Measurements from ENCODE around the gene LNPK. TPM values are rescaled to one million over a fixed set of nuclear protein-coding genes. Genes with fewer than 3 reads are reported as not detected.

The LNPK gene
- total and polyA plus RNA-seq, 2 experiments from 2014 or later: 5.4 to 8.1 TPM

DNA sequence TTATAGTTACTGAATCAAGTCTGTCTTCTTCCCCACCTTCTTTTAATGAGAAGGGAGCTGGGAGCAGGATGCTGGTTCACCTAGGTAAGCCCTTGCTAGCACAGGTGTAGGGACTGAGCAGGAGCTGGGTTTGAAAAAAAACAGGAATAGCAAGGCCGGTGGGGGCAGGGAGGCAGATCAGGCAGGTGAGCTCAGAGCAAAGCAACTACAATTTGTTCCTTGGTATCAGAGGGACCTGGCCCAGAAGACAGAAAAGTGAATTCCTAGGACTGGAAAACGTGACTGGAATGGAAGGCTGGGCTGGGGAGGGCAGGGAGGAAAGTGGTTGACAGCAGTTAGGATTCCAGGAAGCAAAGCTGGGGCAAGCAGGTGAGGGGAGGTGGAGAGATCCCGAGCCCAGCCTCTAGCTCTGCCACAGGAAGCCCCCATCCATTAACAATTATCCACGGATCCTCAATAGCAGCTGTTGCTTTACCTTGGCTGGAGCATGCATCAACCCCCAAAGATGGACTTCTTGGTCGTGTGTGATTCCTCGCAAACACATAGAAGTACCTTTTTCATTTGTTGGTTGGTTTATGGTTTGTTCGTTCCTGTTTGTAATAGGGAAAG, 118.4 kb downstream of the LNPK start (continued):
- TF ChIP-seq, protein P1, sequence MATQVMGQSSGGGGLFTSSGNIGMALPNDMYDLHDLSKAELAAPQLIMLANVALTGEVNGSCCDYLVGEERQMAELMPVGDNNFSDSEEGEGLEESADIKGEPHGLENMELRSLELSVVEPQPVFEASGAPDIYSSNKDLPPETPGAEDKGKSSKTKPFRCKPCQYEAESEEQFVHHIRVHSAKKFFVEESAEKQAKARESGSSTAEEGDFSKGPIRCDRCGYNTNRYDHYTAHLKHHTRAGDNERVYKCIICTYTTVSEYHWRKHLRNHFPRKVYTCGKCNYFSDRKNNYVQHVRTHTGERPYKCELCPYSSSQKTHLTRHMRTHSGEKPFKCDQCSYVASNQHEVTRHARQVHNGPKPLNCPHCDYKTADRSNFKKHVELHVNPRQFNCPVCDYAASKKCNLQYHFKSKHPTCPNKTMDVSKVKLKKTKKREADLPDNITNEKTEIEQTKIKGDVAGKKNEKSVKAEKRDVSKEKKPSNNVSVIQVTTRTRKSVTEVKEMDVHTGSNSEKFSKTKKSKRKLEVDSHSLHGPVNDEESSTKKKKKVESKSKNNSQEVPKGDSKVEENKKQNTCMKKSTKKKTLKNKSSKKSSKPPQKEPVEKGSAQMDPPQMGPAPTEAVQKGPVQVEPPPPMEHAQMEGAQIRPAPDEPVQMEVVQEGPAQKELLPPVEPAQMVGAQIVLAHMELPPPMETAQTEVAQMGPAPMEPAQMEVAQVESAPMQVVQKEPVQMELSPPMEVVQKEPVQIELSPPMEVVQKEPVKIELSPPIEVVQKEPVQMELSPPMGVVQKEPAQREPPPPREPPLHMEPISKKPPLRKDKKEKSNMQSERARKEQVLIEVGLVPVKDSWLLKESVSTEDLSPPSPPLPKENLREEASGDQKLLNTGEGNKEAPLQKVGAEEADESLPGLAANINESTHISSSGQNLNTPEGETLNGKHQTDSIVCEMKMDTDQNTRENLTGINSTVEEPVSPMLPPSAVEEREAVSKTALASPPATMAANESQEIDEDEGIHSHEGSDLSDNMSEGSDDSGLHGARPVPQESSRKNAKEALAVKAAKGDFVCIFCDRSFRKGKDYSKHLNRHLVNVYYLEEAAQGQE (IDR thresholded peaks at IDR 0.05; ENCODE audit: unreplicated experiment): no peak

DNA sequence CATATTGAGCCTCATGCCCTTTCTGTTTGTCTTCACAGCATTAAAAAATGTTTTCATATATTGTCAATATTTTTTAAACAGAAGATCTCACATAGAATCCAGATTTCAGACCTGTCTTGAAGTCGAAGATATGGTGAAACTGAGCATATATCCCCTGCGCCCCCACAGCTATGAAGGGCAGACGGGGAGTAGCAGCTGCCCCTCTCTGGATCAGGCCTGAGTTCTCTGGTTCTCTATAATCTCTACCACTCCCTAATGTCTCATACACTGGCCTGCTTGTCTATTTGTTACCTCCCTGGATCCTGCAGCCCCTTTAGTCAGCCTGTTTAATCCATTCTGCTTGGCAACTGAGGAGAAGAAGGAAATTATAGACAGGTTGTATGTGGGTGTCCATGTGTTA, 122.4 kb downstream of the LNPK start:
- H3K27me3 Mint-ChIP-seq (ENCODE audit: insufficient read depth, low read depth, poor library complexity): peaks cover 2% of the 10 kb centered on the region
- no peak for DNase-seq (ENCODE audit: low spot score)
- H3K36me3 ChIP-seq (ENCODE audit: insufficient read depth): no peaks in the 10 kb centered on the region
- TF ChIP-seq, protein P2, sequence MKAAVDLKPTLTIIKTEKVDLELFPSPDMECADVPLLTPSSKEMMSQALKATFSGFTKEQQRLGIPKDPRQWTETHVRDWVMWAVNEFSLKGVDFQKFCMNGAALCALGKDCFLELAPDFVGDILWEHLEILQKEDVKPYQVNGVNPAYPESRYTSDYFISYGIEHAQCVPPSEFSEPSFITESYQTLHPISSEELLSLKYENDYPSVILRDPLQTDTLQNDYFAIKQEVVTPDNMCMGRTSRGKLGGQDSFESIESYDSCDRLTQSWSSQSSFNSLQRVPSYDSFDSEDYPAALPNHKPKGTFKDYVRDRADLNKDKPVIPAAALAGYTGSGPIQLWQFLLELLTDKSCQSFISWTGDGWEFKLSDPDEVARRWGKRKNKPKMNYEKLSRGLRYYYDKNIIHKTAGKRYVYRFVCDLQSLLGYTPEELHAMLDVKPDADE (IDR thresholded peaks at IDR 0.05): no peak
- TF ChIP-seq, protein P3, sequence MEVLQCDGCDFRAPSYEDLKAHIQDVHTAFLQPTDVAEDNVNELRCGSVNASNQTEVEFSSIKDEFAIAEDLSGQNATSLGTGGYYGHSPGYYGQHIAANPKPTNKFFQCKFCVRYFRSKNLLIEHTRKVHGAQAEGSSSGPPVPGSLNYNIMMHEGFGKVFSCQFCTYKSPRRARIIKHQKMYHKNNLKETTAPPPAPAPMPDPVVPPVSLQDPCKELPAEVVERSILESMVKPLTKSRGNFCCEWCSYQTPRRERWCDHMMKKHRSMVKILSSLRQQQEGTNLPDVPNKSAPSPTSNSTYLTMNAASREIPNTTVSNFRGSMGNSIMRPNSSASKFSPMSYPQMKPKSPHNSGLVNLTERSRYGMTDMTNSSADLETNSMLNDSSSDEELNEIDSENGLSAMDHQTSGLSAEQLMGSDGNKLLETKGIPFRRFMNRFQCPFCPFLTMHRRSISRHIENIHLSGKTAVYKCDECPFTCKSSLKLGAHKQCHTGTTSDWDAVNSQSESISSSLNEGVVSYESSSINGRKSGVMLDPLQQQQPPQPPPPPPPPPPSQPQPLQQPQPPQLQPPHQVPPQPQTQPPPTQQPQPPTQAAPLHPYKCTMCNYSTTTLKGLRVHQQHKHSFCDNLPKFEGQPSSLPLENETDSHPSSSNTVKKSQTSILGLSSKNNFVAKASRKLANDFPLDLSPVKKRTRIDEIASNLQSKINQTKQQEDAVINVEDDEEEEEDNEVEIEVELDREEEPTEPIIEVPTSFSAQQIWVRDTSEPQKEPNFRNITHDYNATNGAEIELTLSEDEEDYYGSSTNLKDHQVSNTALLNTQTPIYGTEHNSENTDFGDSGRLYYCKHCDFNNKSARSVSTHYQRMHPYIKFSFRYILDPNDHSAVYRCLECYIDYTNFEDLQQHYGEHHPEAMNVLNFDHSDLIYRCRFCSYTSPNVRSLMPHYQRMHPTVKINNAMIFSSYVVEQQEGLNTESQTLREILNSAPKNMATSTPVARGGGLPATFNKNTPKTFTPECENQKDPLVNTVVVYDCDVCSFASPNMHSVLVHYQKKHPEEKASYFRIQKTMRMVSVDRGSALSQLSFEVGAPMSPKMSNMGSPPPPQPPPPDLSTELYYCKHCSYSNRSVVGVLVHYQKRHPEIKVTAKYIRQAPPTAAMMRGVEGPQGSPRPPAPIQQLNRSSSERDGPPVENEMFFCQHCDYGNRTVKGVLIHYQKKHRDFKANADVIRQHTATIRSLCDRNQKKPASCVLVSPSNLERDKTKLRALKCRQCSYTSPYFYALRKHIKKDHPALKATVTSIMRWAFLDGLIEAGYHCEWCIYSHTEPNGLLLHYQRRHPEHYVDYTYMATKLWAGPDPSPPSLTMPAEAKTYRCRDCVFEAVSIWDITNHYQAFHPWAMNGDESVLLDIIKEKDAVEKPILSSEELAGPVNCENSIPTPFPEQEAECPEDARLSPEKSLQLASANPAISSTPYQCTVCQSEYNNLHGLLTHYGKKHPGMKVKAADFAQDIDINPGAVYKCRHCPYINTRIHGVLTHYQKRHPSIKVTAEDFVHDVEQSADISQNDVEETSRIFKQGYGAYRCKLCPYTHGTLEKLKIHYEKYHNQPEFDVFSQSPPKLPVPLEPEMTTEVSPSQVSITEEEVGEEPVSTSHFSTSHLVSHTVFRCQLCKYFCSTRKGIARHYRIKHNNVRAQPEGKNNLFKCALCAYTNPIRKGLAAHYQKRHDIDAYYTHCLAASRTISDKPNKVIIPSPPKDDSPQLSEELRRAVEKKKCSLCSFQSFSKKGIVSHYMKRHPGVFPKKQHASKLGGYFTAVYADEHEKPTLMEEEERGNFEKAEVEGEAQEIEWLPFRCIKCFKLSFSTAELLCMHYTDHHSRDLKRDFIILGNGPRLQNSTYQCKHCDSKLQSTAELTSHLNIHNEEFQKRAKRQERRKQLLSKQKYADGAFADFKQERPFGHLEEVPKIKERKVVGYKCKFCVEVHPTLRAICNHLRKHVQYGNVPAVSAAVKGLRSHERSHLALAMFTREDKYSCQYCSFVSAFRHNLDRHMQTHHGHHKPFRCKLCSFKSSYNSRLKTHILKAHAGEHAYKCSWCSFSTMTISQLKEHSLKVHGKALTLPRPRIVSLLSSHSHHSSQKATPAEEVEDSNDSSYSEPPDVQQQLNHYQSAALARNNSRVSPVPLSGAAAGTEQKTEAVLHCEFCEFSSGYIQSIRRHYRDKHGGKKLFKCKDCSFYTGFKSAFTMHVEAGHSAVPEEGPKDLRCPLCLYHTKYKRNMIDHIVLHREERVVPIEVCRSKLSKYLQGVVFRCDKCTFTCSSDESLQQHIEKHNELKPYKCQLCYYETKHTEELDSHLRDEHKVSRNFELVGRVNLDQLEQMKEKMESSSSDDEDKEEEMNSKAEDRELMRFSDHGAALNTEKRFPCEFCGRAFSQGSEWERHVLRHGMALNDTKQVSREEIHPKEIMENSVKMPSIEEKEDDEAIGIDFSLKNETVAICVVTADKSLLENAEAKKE (CRISPR knock-in tag; IDR thresholded peaks at IDR 0.05): no peak
- TF ChIP-seq ZNF114 (CRISPR knock-in tag; IDR thresholded peaks at IDR 0.05): no peak
- TF ChIP-seq NANOG (IDR thresholded peaks at IDR 0.05; ENCODE audit: borderline replicate concordance): no peak
- TF ChIP-seq JUNB (IDR thresholded peaks at IDR 0.05; ENCODE audit: unreplicated experiment): no peak
- TF ChIP-seq, protein P1 (IDR thresholded peaks at IDR 0.05; ENCODE audit: unreplicated experiment): no peak
- no peak for TF ChIP-seq POLR2AphosphoS5 (IDR thresholded peaks at IDR 0.05; ENCODE audit: low read depth)
- TF ChIP-seq STAT1 (IDR thresholded peaks at IDR 0.05; ENCODE audit: unreplicated experiment): no peak
- no peak for TF ChIP-seq EZH2 (IDR thresholded peaks at IDR 0.05; ENCODE audit: low read depth, unreplicated experiment)
- TF ChIP-seq EZH2phosphoT487 (IDR thresholded peaks at IDR 0.05; ENCODE audit: unreplicated experiment): no peak

More for the DNA sequence above, 122.4 kb downstream of the LNPK start:
- Mint-ChIP-seq H3K27ac (no peak overlapping the region), H3K9me3 (no peaks in the 10 kb centered on the region), H3K36me3 (ENCODE audit: low read depth) (no peaks in the 10 kb centered on the region), H3K4me3 (no peak overlapping the region), H3K4me1 (peaks cover 15% of the 10 kb centered on the region)
- H3K27ac ChIP-seq (ENCODE audit: low read depth): no peak overlapping the region
- H3K27me3 ChIP-seq (ENCODE audit: insufficient read depth): no peaks in the 10 kb centered on the region
- H4K20me1 ChIP-seq (replicated peaks; ENCODE audit: insufficient read depth): no peaks in the 10 kb centered on the region
- H3K9me2 ChIP-seq (ENCODE audit: insufficient read depth): peaks cover 1% of the 10 kb centered on the region; the same call in 1 of the 2 replicates
- no peaks in the 10 kb centered on the region for H3K79me2 ChIP-seq (replicated peaks; ENCODE audit: insufficient read depth)
- H3K4me2 ChIP-seq: no peak overlapping the region
- peaks cover 12% of the 10 kb centered on the region for H3K4me1 ChIP-seq (ENCODE audit: insufficient read depth)
- H2AFZ ChIP-seq: no peak overlapping the region
- H3K4me3 ChIP-seq: no peak overlapping the region
- no peaks in the 10 kb centered on the region for H3F3A ChIP-seq (replicated peaks; ENCODE audit: low read depth)
- no peak for ATAC-seq
